HEK293 (cell line): Measurements from ENCODE around the gene C1orf35.
A peak's percentile ranks its signal among the peaks of the same experiment; 100 is the strongest.

ENCODE experiments used
- CTCF ChIA-PET: fragments of 350-600 bp; formaldehyde crosslinking; extraction: SDS; loops from one replicate; lab custom pipeline; 2021; ENCODE audit warnings: antibody characterized with exemption; lab: Yijun Ruan, JAX
- POLR2A ChIA-PET: fragments of 300-600 bp; formaldehyde crosslinking; extraction: SDS; loops from one replicate; lab custom pipeline; 2020; ENCODE audit warnings: antibody characterized with exemption, inconsistent platforms; lab: Yijun Ruan, JAX
- H3K27ac ChIP-seq: fragments of 200-500 bp; sonication (Bioruptor generic); 2 replicates; pipeline ENCODE4 v1.5.1; 2014; ENCODE audit warnings: low read depth, low read length, control low read depth, inconsistent platforms; ENCODE audit errors: extremely low read depth
- H3K36me3 ChIP-seq, 2 experiments: fragments of 200-500 bp in 1 of 2; sonication (Bioruptor generic) in 1 of 2; 1 replicate in 1 of 2; 2 replicates in 1 of 2; pipeline ENCODE4 v1.5.1; 2014 to 2017; ENCODE audit warnings: inconsistent platforms in 2 of 2, low read length in 2 of 2; ENCODE audit not compliant: control insufficient read depth in 2 of 2, insufficient read depth in 1 of 2
- H3K4me1 ChIP-seq: fragments of 200-500 bp; sonication (Bioruptor generic); 2 replicates; pipeline ENCODE4 v1.5.1; 2014; ENCODE audit warnings: mild to moderate bottlenecking, low read length, inconsistent platforms; ENCODE audit not compliant: control insufficient read depth, insufficient read depth
- H3K4me3 ChIP-seq: 2 replicates; pipeline ENCODE4 v1.5.1; 2011; ENCODE audit warnings: low read depth, mild to moderate bottlenecking, control low read depth, low read length, moderate library complexity
- H3K9me3 ChIP-seq: fragments of 200-500 bp; sonication (Bioruptor generic); 2 replicates; pipeline ENCODE4 v1.5.1; 2014; ENCODE audit warnings: low read depth, low read length, inconsistent platforms; ENCODE audit not compliant: control insufficient read depth, insufficient read depth
- FEZF1 ChIP-seq: fragments of 450-650 bp; formaldehyde crosslinking; IDR thresholded peaks from 2 replicates; pipeline ENCODE4 v1.5.1; 2016; ENCODE audit warnings: missing biosample characterization, missing genetic modification characterization
- GLIS1 ChIP-seq: fragments of 450-650 bp; formaldehyde crosslinking; IDR thresholded peaks from 2 replicates; pipeline ENCODE4 v1.5.1; 2016; ENCODE audit warnings: missing biosample characterization, missing genetic modification characterization
- HOXA7 ChIP-seq: sonication (generic); formaldehyde crosslinking; IDR thresholded peaks from 2 replicates; pipeline ENCODE4 v1.8.1; 2022; ENCODE audit warnings: missing genetic modification reagents, borderline replicate concordance
- HOXC10 ChIP-seq: sonication (generic); formaldehyde crosslinking; IDR thresholded peaks from 2 replicates; pipeline ENCODE4 v1.8.1; 2023; ENCODE audit warnings: mild to moderate bottlenecking, missing genetic modification reagents
- KLF8 ChIP-seq: fragments of 450-650 bp; formaldehyde crosslinking; IDR thresholded peaks from 2 replicates; pipeline ENCODE4 v1.5.1; 2016; ENCODE audit warnings: missing biosample characterization, missing genetic modification characterization
- PRDM1 ChIP-seq: fragments of 450-650 bp; formaldehyde crosslinking; IDR thresholded peaks from 2 replicates; pipeline ENCODE4; 2016; ENCODE audit warnings: missing biosample characterization, missing genetic modification characterization
- RBAK ChIP-seq: fragments of 450-650 bp; formaldehyde crosslinking; IDR thresholded peaks from 2 replicates; pipeline ENCODE4 v1.5.1; 2016; ENCODE audit warnings: missing biosample characterization, missing genetic modification characterization
- REST ChIP-seq: fragments of 450-650 bp; formaldehyde crosslinking; IDR thresholded peaks from 2 replicates; pipeline ENCODE4 v1.5.1; 2016; ENCODE audit warnings: missing biosample characterization, missing genetic modification characterization
- SP2 ChIP-seq: fragments of 450-650 bp; formaldehyde crosslinking; IDR thresholded peaks from 2 replicates; pipeline ENCODE4 v1.5.1; 2016; ENCODE audit warnings: missing biosample characterization, missing genetic modification characterization
- TRIM28 ChIP-seq: IDR thresholded peaks from 2 replicates; pipeline ENCODE4 v1.6.1; 2011; ENCODE audit warnings: low read length, control low read depth, borderline replicate concordance
- ZBTB44 ChIP-seq: fragments of 450-650 bp; IDR thresholded peaks from 2 replicates; pipeline ENCODE4 v1.5.1; 2018; ENCODE audit warnings: missing biosample characterization, mild to moderate bottlenecking, missing genetic modification characterization
- ZBTB48 ChIP-seq: fragments of 450-650 bp; formaldehyde crosslinking; IDR thresholded peaks from 2 replicates; pipeline ENCODE4 v1.5.1; 2016; ENCODE audit warnings: missing biosample characterization, missing genetic modification characterization
- ZBTB49 ChIP-seq: fragments of 450-650 bp; formaldehyde crosslinking; IDR thresholded peaks from 2 replicates; pipeline ENCODE4 v1.5.1; 2016; ENCODE audit warnings: missing biosample characterization, missing genetic modification characterization, low read depth
- ZNF16 ChIP-seq: fragments of 450-650 bp; formaldehyde crosslinking; IDR thresholded peaks from 2 replicates; pipeline ENCODE4 v1.5.1; 2016; ENCODE audit warnings: low read depth, missing biosample characterization, missing genetic modification characterization
- ZNF184 ChIP-seq: fragments of 450-650 bp; IDR thresholded peaks from 2 replicates; pipeline ENCODE4 v1.5.1; 2018; ENCODE audit warnings: missing biosample characterization, mild to moderate bottlenecking, missing genetic modification characterization
- ZNF23 ChIP-seq: fragments of 450-650 bp; formaldehyde crosslinking; IDR thresholded peaks from 2 replicates; pipeline ENCODE4 v1.5.1; 2016; ENCODE audit warnings: missing biosample characterization, missing genetic modification characterization, borderline replicate concordance
- ZNF292 ChIP-seq: fragments of 450-650 bp; formaldehyde crosslinking; IDR thresholded peaks from 2 replicates; pipeline ENCODE4 v1.5.1; 2016; ENCODE audit warnings: low read depth, missing biosample characterization, missing genetic modification characterization, borderline replicate concordance
- ZNF335 ChIP-seq: fragments of 450-650 bp; formaldehyde crosslinking; conservative IDR thresholded peaks from 2 replicates; pipeline ENCODE4 v1.5.1; 2016; ENCODE audit warnings: missing biosample characterization, missing genetic modification characterization
- ZNF341 ChIP-seq: fragments of 450-650 bp; formaldehyde crosslinking; IDR thresholded peaks from 2 replicates; pipeline ENCODE4; 2016; ENCODE audit warnings: low read depth, missing biosample characterization, missing genetic modification characterization
- ZNF350 ChIP-seq: fragments of 450-650 bp; formaldehyde crosslinking; IDR thresholded peaks from 2 replicates; pipeline ENCODE4 v1.5.0; 2017; ENCODE audit warnings: missing biosample characterization, mild to moderate bottlenecking, missing genetic modification characterization
- ZNF366 ChIP-seq: fragments of 450-650 bp; formaldehyde crosslinking; conservative IDR thresholded peaks from 2 replicates; pipeline ENCODE4 v1.5.1; 2016; ENCODE audit warnings: missing biosample characterization, missing genetic modification characterization
- ZNF391 ChIP-seq: fragments of 450-650 bp; formaldehyde crosslinking; IDR thresholded peaks from 2 replicates; pipeline ENCODE4 v1.5.1; 2016; ENCODE audit warnings: low read depth, missing biosample characterization, missing genetic modification characterization, borderline replicate concordance
- ZNF426 ChIP-seq: fragments of 450-650 bp; formaldehyde crosslinking; IDR thresholded peaks from 2 replicates; pipeline ENCODE4 v1.5.1; 2017; ENCODE audit warnings: missing biosample characterization, missing genetic modification characterization, mild to moderate bottlenecking, inconsistent platforms, moderate library complexity
- ZNF571 ChIP-seq: fragments of 450-650 bp; formaldehyde crosslinking; IDR thresholded peaks from 2 replicates; pipeline ENCODE4 v1.5.0; 2017; ENCODE audit warnings: missing biosample characterization, missing genetic modification characterization
- ZNF626 ChIP-seq: fragments of 450-650 bp; sonication (Bioruptor Pico); formaldehyde crosslinking; IDR thresholded peaks from 2 replicates; pipeline ENCODE4 v1.5.1; 2018; ENCODE audit warnings: missing biosample characterization, missing genetic modification characterization, inconsistent platforms
- ZNF664 ChIP-seq: fragments of 450-650 bp; formaldehyde crosslinking; IDR thresholded peaks from 2 replicates; pipeline ENCODE4 v1.5.1; 2016; ENCODE audit warnings: missing biosample characterization, missing genetic modification characterization
- ZNF830 ChIP-seq: fragments of 450-650 bp; IDR thresholded peaks from 2 replicates; pipeline ENCODE4 v1.5.0; 2018; ENCODE audit warnings: missing biosample characterization, missing genetic modification characterization, low read depth, mild to moderate bottlenecking, moderate library complexity
- ZSCAN30 ChIP-seq: fragments of 450-650 bp; IDR thresholded peaks from 2 replicates; pipeline ENCODE4 v1.5.1; 2018; ENCODE audit warnings: missing biosample characterization, mild to moderate bottlenecking, missing genetic modification characterization, moderate library complexity

Gene C1orf35

GRCh38 chr1:228102791-228103620 lies at the start of gene C1orf35:
Gene C1orf35 (minus strand): TSS chr1:228103325. CDS start chr1:228103227, 98 bp downstream.
- peak within 1 kb of the TSS; percentile 82 for H3K27ac ChIP-seq
- peaks cover 13 to 68% of the 10 kb centered on the region in 2 experiments for H3K36me3 ChIP-seq
- peak within 1 kb of the TSS; percentile 88 for H3K4me3 ChIP-seq
- no peaks in the 10 kb centered on the region for H3K9me3 ChIP-seq
- H3K4me1 ChIP-seq: no peaks in the 10 kb centered on the region; the same call in 1 of the 2 replicates
- ChIA-PET CTCF (interaction anchor here (0.8 kb wide), 1 partner anchor 28 kb away, joined by 3 read pairs; no protein-coding TSS in a partner anchor), POLR2A (interaction anchor here (1.4 kb wide), 1 partner anchor 304 kb away, joined by 5 read pairs; the partner anchor contains the start of gene TRIM11)
- TF ChIP-seq HOXA7 (CRISPR knock-in tag): no peak
- peak; percentile 27; the same call in 1 of the 2 replicates for TF ChIP-seq REST (tag by site-specific recombination)
- no peak for TF ChIP-seq FEZF1 (tag by site-specific recombination)
- TF ChIP-seq SP2: peak; percentile 90
- TF ChIP-seq ZSCAN30 (tag by site-specific recombination): peak; percentile 86
- TF ChIP-seq ZBTB44: peak; percentile 82
- no peak for TF ChIP-seq ZNF664 (tag by site-specific recombination)
- TF ChIP-seq ZBTB49 (tag by site-specific recombination): no peak
- TF ChIP-seq PRDM1 (tag by site-specific recombination): no peak
- 0 out of 2 replicates have a peak, but pooled peaks have one; percentile 34 for TF ChIP-seq ZNF184 (tag by site-specific recombination)
- TF ChIP-seq ZBTB48 (tag by site-specific recombination): no peak
- 0 out of 2 replicates have a peak, but pooled peaks have one; percentile 54 for TF ChIP-seq TRIM28
- TF ChIP-seq ZNF335 (tag by site-specific recombination): peak; percentile 72; the same call in 1 of the 2 replicates
- no peak for TF ChIP-seq RBAK (tag by site-specific recombination)
- no peak for TF ChIP-seq ZNF350 (tag by site-specific recombination)
- peak; percentile 65 for TF ChIP-seq ZNF341 (tag by site-specific recombination)
- no peak for TF ChIP-seq ZNF571 (tag by site-specific recombination)
- TF ChIP-seq ZNF292 (tag by site-specific recombination): no peak
- no peak for TF ChIP-seq ZNF16
- TF ChIP-seq KLF8 (tag by site-specific recombination): peak; percentile 99
- TF ChIP-seq ZNF830 (tag by site-specific recombination): no peak
- TF ChIP-seq ZNF626: no peak
- TF ChIP-seq ZNF426 (tag by site-specific recombination): no peak
- no peak for TF ChIP-seq HOXC10 (CRISPR knock-in tag)
- no peak for TF ChIP-seq ZNF23 (tag by site-specific recombination)
- no peak for TF ChIP-seq ZNF366 (tag by site-specific recombination)
- TF ChIP-seq GLIS1 (tag by site-specific recombination): peak; percentile 76
- TF ChIP-seq ZNF391: peak; percentile 75; the same call in 1 of the 2 replicates
